HCT116 (cell line): ENCODE data around the gene P4HA2. TPM values are rescaled to one million over a fixed set of nuclear protein-coding genes. Genes with fewer than 3 reads are reported as not detected.

Experiments
- ATAC-seq: fragments of 200-7000 bp; cut with Tn5 transposase; 2 replicates; pipeline ENCODE4 v1.9.1; 2020; ENCODE audit warnings: mild to moderate bottlenecking, moderate library complexity
- BruUV-seq: library from RNA; stranded (reverse); fragments of 400-500 nt; replicated peaks from 2 replicates; lab custom pipeline; 2021; lab: Mats Ljungman, UMichigan
- CTCF ChIA-PET: fragments of 300-600 bp; sonication (Branson Sonifier 250); formaldehyde crosslinking; loops from one replicate; lab custom pipeline; 2021; ENCODE audit warnings: antibody characterized with exemption; lab: Charles Lee
- POLR2A ChIA-PET: fragments of 300-600, 350-600 bp; sonication (Branson Sonifier 250); formaldehyde crosslinking; loops from one replicate; lab custom pipeline; 2021; ENCODE audit warnings: antibody characterized with exemption; lab: Charles Lee
- RAD21 ChIA-PET, 2 experiments: fragments of 300-600 bp; sonication (Branson Sonifier 250); formaldehyde crosslinking; loops; one replicate each; lab custom pipeline; 2023; ENCODE audit warnings: low total read pairs in 2 of 2; ENCODE audit not compliant: uncharacterized antibody in 2 of 2, unreplicated experiment in 2 of 2, low non-redundant PET in 1 of 2; lab: Charles Lee
- DNase-seq: peaks from one replicate; pipeline ENCODE4 v3.0.0-alpha.2; 2010; ENCODE audit warnings: low read depth, low spot score
- H2AFZ ChIP-seq: fragments of 200-600 bp; shearing (Covaris generic), sonication (generic); 2 replicates; pipeline ENCODE4 v1.6.1; 2017; ENCODE audit warnings: low read depth, mixed run types, mixed read lengths, antibody characterized with exemption, low read length; ENCODE audit not compliant: poor library complexity, severe bottlenecking
- H3K27ac ChIP-seq: 2 replicates; pipeline ENCODE4 v1.5.1; 2012; ENCODE audit warnings: low read depth, low read length
- H3K27me3 ChIP-seq: fragments of 200-600 bp; sonication (generic); 2 replicates; pipeline ENCODE4 v1.6.1; 2016; ENCODE audit warnings: mixed run types, low read length, mixed read lengths; ENCODE audit not compliant: insufficient read depth
- H3K36me3 ChIP-seq, 2 experiments: fragments of 200-500 bp in 1 of 2; fragments of 200-600 bp in 1 of 2; sonication (Bioruptor generic) in 1 of 2; sonication (generic) in 1 of 2; 2 replicates each; pipeline versions ENCODE4 v1.5.1 to v1.6.1; 2014 to 2016; ENCODE audit warnings: low read length in 2 of 2, inconsistent platforms in 1 of 2, mixed read lengths in 1 of 2, mixed run types in 1 of 2; ENCODE audit not compliant: insufficient read depth in 2 of 2, control insufficient read depth in 1 of 2
- H3K4me1 ChIP-seq, 2 experiments: fragments of 200-600 bp in 1 of 2; sonication (generic) in 1 of 2; 2 replicates each; pipeline versions ENCODE4 v1.5.1 to v1.6.1; 2012 to 2017; ENCODE audit warnings: low read length in 2 of 2, inconsistent platforms in 1 of 2, mild to moderate bottlenecking in 1 of 2, mixed read lengths in 1 of 2, mixed run types in 1 of 2, moderate library complexity in 1 of 2; ENCODE audit not compliant: insufficient read depth in 2 of 2, control insufficient read depth in 1 of 2
- H3K4me2 ChIP-seq: fragments of 200-600 bp; sonication (generic); 2 replicates; pipeline ENCODE4 v1.6.1; 2017; ENCODE audit warnings: mixed run types, low read length, mixed read lengths
- H3K4me3 ChIP-seq, 2 experiments: fragments of 200-600 bp in 1 of 2; sonication (generic) in 1 of 2; replicated peaks in 1 of 2; 2 replicates each; pipeline ENCODE4 v1.5.1; 2011 to 2016; ENCODE audit warnings: low read length in 2 of 2, control low read depth in 1 of 2, low read depth in 1 of 2, mild to moderate bottlenecking in 1 of 2, mixed read lengths in 1 of 2, mixed run types in 1 of 2
- H3K79me2 ChIP-seq: fragments of 200-600 bp; sonication (generic); 2 replicates; pipeline ENCODE4 v1.6.1; 2017; ENCODE audit warnings: mild to moderate bottlenecking, mixed run types, low read length, moderate library complexity, mixed read lengths; ENCODE audit not compliant: insufficient read depth
- H3K9ac ChIP-seq: fragments of 200-600 bp; sonication (generic); 2 replicates; pipeline ENCODE4 v1.6.1; 2016; ENCODE audit warnings: low read length, mixed read lengths
- H3K9me2 ChIP-seq: fragments of 200-600 bp; sonication (generic), shearing (Covaris generic); 2 replicates; pipeline ENCODE4 v1.6.1; 2017; ENCODE audit warnings: mixed run types, mild to moderate bottlenecking, moderate library complexity; ENCODE audit not compliant: insufficient read depth
- H3K9me3 ChIP-seq, 2 experiments: fragments of 200-500 bp in 1 of 2; fragments of 200-600 bp in 1 of 2; sonication (Bioruptor generic) in 1 of 2; sonication (generic) in 1 of 2; 2 replicates each; pipeline ENCODE4 v1.6.1; 2014 to 2017; ENCODE audit warnings: low read length in 2 of 2, mixed read lengths in 2 of 2, inconsistent platforms in 1 of 2, low read depth in 1 of 2, mild to moderate bottlenecking in 1 of 2, mixed run types in 1 of 2, moderate library complexity in 1 of 2; ENCODE audit not compliant: control insufficient read depth in 1 of 2, insufficient read depth in 1 of 2
- H4K20me1 ChIP-seq: fragments of 200-600 bp; sonication (generic), shearing (Covaris generic); 2 replicates; pipeline ENCODE4 v1.6.1; 2017; ENCODE audit warnings: mixed run types, mild to moderate bottlenecking, moderate library complexity; ENCODE audit not compliant: insufficient read depth
- ATF3 ChIP-seq: IDR thresholded peaks from 2 replicates; pipeline ENCODE4 v1.6.1; 2012
- CTCF ChIP-seq, 3 experiments: fragments of 200-600 bp in 1 of 3; sonication (generic) in 1 of 3; IDR thresholded peaks in 2 of 3; conservative IDR thresholded peaks in 1 of 3; 2 replicates each; pipeline ENCODE4 v1.5.1; 2012 to 2017; ENCODE audit warnings: low read depth in 2 of 3, low read length in 2 of 3, antibody characterized with exemption in 1 of 3, borderline replicate concordance in 1 of 3, control low read depth in 1 of 3, mild to moderate bottlenecking in 1 of 3, mixed read lengths in 1 of 3, mixed run types in 1 of 3, moderate library complexity in 1 of 3; ENCODE audit not compliant: insufficient read depth in 1 of 3
- EGR1 ChIP-seq: IDR thresholded peaks from 2 replicates; pipeline ENCODE4 v1.6.1; 2012; ENCODE audit warnings: low read depth
- EZH2phosphoT487 ChIP-seq: fragments of 200-600 bp; IDR thresholded peaks from 2 replicates; pipeline ENCODE4 v1.6.1; 2018; ENCODE audit warnings: antibody characterized with exemption, borderline replicate concordance
- FOSL1 ChIP-seq: IDR thresholded peaks from 2 replicates; pipeline ENCODE4 v1.6.1; 2012; ENCODE audit warnings: low read depth
- MAX ChIP-seq: IDR thresholded peaks from 2 replicates; pipeline ENCODE4 v1.6.1; 2012
- POLR2A ChIP-seq: IDR thresholded peaks from 2 replicates; pipeline ENCODE4 v1.7.0; 2011; ENCODE audit warnings: borderline replicate concordance; ENCODE audit not compliant: insufficient read depth, insufficient read length; ENCODE audit errors: extremely low read depth
- REST ChIP-seq: IDR thresholded peaks from 2 replicates; pipeline ENCODE4 v1.6.1; 2012; ENCODE audit warnings: low read depth
- YY1 ChIP-seq: IDR thresholded peaks from 2 replicates; pipeline ENCODE4 v1.6.1; 2011; ENCODE audit warnings: low read length, low read depth, moderate library complexity, mild to moderate bottlenecking; ENCODE audit not compliant: insufficient replicate concordance; ENCODE audit errors: extremely low read depth
- ZFX ChIP-seq: fragments of 450-650 bp; IDR thresholded peaks from 2 replicates; pipeline ENCODE4 v1.6.1; 2017
- ZNF274 ChIP-seq: fragments of 200-500 bp; sonication (Bioruptor generic); IDR thresholded peaks from 2 replicates; pipeline ENCODE4 v1.6.1; 2014; ENCODE audit warnings: mild to moderate bottlenecking, low read depth, low read length, inconsistent platforms
- intact Hi-C: fragments of 100-400 bp; cut with micrococcal nuclease; formaldehyde crosslinking; loops from 2 replicates; pipeline ENCODE4 v1.10.0; 2022
- total RNA-seq: library from RNA; stranded (reverse); gene quantifications from one replicate; pipeline ENCODE4 v1.2.1, GENCODE V29; 2021; ENCODE audit not compliant: unreplicated experiment

The P4HA2 gene
- total RNA-seq, 1 experiment from 2014 or later = 29.0 TPM

- CTCF ChIA-PET = interaction anchor here (0.6 kb wide), 1 partner anchor 93 kb away, joined by 3 read pairs; no protein-coding TSS in a partner anchor
- Histone ChIP-seq H3K27me3 (no peaks in the 10 kb centered on the region), H3K27ac (no peak overlapping the region), H3K9ac (no peak overlapping the region), H3K9me3 (no peaks in the 10 kb centered on the region), H3K79me2 (no peaks in the 10 kb centered on the region), H3K4me3 (no peak overlapping the region), H4K20me1 (no peaks in the 10 kb centered on the region), H3K4me2 (no peak overlapping the region), H3K4me1 (peaks cover 0 to 15% of the 10 kb centered on the region in 2 experiments; a peak in 2 of 4 replicates), H3K9me2 (no peaks in the 10 kb centered on the region), H2AFZ (no peak overlapping the region), H3K36me3 (no peaks in the 10 kb centered on the region)
- intact Hi-C loops = loop anchor here (10.0 kb wide), 1 partner anchor 211 kb away; the partner anchor contains the start of gene IL3
- RAD21 ChIA-PET = no interaction called here
- ATAC-seq (no peak), DNase-seq (no peak)
- no TSS peak for BruUV-seq
- POLR2A ChIA-PET = interaction anchor here (1.0 kb wide), 1 partner anchor 17 kb away, joined by 3 read pairs; no protein-coding TSS in a partner anchor
- TF ChIP-seq EGR1 = no peak
- TF ChIP-seq CTCF (IDR thresholded peaks at IDR 0.05 in 2 of 3, conservative IDR thresholded peaks at IDR 0.05 in 1 of 3; ENCODE audit: borderline replicate concordance in 1 of 3, insufficient read depth in 1 of 3, low read depth in 2 of 3, low read length in 2 of 3) = no peak
- no peak for TF ChIP-seq MAX
- TF ChIP-seq ZFX = no peak
- TF ChIP-seq EZH2phosphoT487 = no peak
- TF ChIP-seq FOSL1 = no peak
- TF ChIP-seq YY1 = no peak
- TF ChIP-seq POLR2A = no peak
- TF ChIP-seq REST = no peak
- no peak for TF ChIP-seq ZNF274
- no peak for TF ChIP-seq ATF3
- TF ChIP-seq, all 23 proteins: peak for 0
Observed at GRCh38 chr5:132275367-132276220, 47.9 kb upstream of the P4HA2 start.
